Measurements from ENCODE around the gene PIP5K1B.

DNA sequence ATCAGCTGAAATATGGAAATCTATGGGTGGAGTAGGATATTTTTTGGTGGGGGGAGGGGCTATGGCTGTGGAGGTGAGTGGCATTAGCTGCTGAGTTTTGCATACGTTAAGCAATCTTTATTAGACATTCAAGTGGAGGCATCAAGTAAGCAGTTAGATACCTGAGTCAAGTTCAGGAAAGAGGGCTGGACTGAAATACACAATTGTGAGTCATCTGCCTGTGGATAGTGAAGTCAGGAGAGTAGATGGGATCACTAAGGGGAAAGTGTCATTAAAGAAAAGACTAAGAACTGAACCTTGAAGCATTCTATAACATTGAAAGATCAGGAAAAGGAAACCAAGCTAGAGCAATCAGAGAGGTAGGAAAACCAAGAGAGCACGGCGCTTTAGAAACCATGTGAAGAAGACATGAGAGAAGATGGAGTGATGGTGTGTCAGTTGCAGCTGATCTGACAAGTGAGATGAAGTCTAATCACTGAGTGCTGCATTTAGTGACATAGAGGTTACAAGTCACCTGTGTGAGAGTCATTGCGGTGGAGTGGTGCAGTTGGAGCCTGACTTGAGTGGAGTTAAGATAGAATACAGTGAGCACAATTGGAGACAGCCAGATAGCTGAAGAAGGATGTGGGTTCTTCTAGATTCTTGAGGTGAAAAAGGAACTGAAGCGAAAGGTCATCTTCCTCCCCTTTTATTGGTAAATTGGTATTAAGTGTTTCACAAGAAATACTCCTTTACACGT is 88.7 kb downstream of the PIP5K1B start:
- TF ChIP-seq, protein P1, sequence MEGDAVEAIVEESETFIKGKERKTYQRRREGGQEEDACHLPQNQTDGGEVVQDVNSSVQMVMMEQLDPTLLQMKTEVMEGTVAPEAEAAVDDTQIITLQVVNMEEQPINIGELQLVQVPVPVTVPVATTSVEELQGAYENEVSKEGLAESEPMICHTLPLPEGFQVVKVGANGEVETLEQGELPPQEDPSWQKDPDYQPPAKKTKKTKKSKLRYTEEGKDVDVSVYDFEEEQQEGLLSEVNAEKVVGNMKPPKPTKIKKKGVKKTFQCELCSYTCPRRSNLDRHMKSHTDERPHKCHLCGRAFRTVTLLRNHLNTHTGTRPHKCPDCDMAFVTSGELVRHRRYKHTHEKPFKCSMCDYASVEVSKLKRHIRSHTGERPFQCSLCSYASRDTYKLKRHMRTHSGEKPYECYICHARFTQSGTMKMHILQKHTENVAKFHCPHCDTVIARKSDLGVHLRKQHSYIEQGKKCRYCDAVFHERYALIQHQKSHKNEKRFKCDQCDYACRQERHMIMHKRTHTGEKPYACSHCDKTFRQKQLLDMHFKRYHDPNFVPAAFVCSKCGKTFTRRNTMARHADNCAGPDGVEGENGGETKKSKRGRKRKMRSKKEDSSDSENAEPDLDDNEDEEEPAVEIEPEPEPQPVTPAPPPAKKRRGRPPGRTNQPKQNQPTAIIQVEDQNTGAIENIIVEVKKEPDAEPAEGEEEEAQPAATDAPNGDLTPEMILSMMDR (IDR thresholded peaks at IDR 0.05; ENCODE audit: low read depth, low read length, missing input control), result no peak
- no peak for TF ChIP-seq TAF1 (conservative IDR thresholded peaks at IDR 0.05)
- TF ChIP-seq ATF3 (IDR thresholded peaks at IDR 0.05), result no peak
- no peak for TF ChIP-seq RAD21 (IDR thresholded peaks at IDR 0.05)
- TF ChIP-seq JUND (IDR thresholded peaks at IDR 0.05), result no peak
- TF ChIP-seq REST (IDR thresholded peaks at IDR 0.05), result no peak
- TF ChIP-seq HNF4G (IDR thresholded peaks at IDR 0.05), result no peak
- TF ChIP-seq RXRA (IDR thresholded peaks at IDR 0.05), result no peak
- TF ChIP-seq, protein P2, sequence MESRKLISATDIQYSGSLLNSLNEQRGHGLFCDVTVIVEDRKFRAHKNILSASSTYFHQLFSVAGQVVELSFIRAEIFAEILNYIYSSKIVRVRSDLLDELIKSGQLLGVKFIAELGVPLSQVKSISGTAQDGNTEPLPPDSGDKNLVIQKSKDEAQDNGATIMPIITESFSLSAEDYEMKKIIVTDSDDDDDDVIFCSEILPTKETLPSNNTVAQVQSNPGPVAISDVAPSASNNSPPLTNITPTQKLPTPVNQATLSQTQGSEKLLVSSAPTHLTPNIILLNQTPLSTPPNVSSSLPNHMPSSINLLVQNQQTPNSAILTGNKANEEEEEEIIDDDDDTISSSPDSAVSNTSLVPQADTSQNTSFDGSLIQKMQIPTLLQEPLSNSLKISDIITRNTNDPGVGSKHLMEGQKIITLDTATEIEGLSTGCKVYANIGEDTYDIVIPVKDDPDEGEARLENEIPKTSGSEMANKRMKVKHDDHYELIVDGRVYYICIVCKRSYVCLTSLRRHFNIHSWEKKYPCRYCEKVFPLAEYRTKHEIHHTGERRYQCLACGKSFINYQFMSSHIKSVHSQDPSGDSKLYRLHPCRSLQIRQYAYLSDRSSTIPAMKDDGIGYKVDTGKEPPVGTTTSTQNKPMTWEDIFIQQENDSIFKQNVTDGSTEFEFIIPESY (IDR thresholded peaks at IDR 0.05), result no peak
- TF ChIP-seq SP1 (IDR thresholded peaks at IDR 0.05), result no peak
- TF ChIP-seq EGR1 (IDR thresholded peaks at IDR 0.05; ENCODE audit: low read depth in 2 of 2), result no peak
- TF ChIP-seq YY1 (IDR thresholded peaks at IDR 0.05), result no peak
- TF ChIP-seq FOXA1 (IDR thresholded peaks at IDR 0.05), result no peak
